Central memory CD8-positive, alpha-beta T cell (primary cell): ENCODE data around the gene TNPO1.

Experiments used
- ATAC-seq: fragments of 150-1000 bp; cut with Tn5 transposase; replicated peaks from 2 replicates; pipeline ENCODE4 v1.10.0; 2022; ENCODE audit warnings: mild to moderate bottlenecking, moderate FRiP score, moderate number of reproducible peaks; ENCODE audit not compliant: poor library complexity, severe bottlenecking; ENCODE audit errors: extremely low read depth
- DNase-seq, 2 donors: peaks; one replicate each; pipeline ENCODE4 v3.0.0; 2021; ENCODE audit warnings: low spot score in 2 of 2
- H3K27ac Mint-ChIP-seq: one replicate; pipeline ENCODE4 v1.8.0; 2022; ENCODE audit warnings: low read depth, mild to moderate bottlenecking, moderate library complexity, mixed read lengths
- H3K27me3 Mint-ChIP-seq: one replicate; pipeline ENCODE4 v1.8.0; 2022; ENCODE audit warnings: mixed read lengths
- H3K36me3 Mint-ChIP-seq: one replicate; pipeline ENCODE4 v1.8.0; 2022; ENCODE audit warnings: mild to moderate bottlenecking, moderate library complexity, mixed read lengths; ENCODE audit not compliant: insufficient read depth
- H3K4me1 Mint-ChIP-seq: one replicate; pipeline ENCODE4 v1.8.0; 2022; ENCODE audit warnings: mixed read lengths
- H3K4me3 Mint-ChIP-seq: one replicate; pipeline ENCODE4 v1.8.0; 2022; ENCODE audit warnings: mild to moderate bottlenecking, moderate library complexity, mixed read lengths
- H3K9me3 Mint-ChIP-seq: one replicate; pipeline ENCODE4 v1.8.0; 2022; ENCODE audit warnings: mixed read lengths

TNPO1 gene

GRCh38 chr5:72951671-72952468 lies 135.4 kb downstream of the TNPO1 start:
- DNase-seq (no peak), ATAC-seq (no peak)
- H3K4me1 Mint-ChIP-seq: peaks cover 16% of the 10 kb centered on the region
- H3K4me3 Mint-ChIP-seq: no peak overlapping the region
- H3K27ac Mint-ChIP-seq: no peak overlapping the region
- H3K36me3 Mint-ChIP-seq: peaks cover 12% of the 10 kb centered on the region
- H3K9me3 Mint-ChIP-seq: no peaks in the 10 kb centered on the region
- H3K27me3 Mint-ChIP-seq: peaks cover 56% of the 10 kb centered on the region

DNA sequence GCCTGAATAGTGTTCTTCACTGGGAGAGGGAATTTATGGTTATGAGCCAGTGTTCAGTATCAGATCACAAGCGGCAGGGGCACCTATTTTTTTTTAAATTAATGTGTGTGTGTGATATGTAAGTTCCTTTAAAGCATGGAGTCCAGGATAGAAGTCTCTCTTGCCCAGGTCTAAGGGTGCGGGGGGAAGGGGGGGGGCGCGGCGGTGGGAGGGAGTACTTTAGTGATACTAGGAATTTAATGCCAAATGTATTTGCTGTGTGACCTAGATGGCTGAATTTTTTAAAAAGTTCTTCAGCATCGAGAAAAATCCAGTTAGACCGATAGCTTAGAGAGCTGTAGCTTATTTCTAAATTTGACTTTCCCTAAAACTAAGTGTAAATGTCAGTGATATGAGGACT lies 137.9 kb downstream of the TNPO1 start:
- Mint-ChIP-seq H3K4me3 (no peak overlapping the region), H3K4me1 (peaks cover 21% of the 10 kb centered on the region), H3K9me3 (no peaks in the 10 kb centered on the region), H3K27ac (no peak overlapping the region), H3K36me3 (peaks cover 17% of the 10 kb centered on the region), H3K27me3 (peaks cover 52% of the 10 kb centered on the region)
- DNase-seq (no peak), ATAC-seq (no peak)

GRCh38 chr5:72955143-72955767 lies 138.8 kb downstream of the TNPO1 start:
- no peak for DNase-seq
- Mint-ChIP-seq H3K9me3 (no peaks in the 10 kb centered on the region), H3K4me3 (peak overlapping the region; percentile 92), H3K4me1 (peaks cover 21% of the 10 kb centered on the region), H3K27me3 (peaks cover 58% of the 10 kb centered on the region), H3K27ac (peak overlapping the region; percentile 90), H3K36me3 (peaks cover 17% of the 10 kb centered on the region)
- peak; percentile 20 for ATAC-seq

DNA sequence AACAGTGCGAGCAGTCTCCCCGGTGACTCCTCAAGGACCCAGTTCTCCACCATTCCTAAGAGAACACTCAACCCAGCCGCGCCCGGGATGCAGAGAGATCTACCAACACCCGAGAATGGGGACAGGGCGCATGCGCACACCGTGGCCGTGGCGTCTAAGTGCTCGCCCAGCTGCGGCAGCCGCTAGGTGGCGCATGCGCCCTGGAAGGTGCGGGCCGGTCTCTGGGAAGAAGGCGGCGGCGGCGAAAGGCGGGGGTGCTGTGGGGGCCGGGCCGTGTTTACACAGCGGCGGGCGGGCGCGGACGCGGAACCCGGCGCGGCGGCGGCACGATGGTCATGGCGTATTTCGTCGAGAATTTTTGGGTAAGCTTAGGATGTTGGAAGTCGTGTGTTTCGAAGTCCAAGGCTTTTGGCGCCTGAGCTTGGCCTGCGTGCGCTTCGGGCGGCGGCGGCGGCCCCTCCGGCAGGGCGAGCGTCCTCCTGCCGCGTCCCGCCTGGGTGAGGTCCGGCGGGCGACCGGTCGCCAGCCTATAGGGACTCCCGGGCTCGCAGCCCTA lies 139.4 kb downstream of the TNPO1 start, which contains the start of gene FCHO2:
Gene FCHO2, plus strand, starts transcription at position 274 of the 556 bp plus-strand sequence. Its CDS starts 56 bp downstream, at position 330.
- ATAC-seq (peak; percentile 90), DNase-seq (peak; percentile 84 to 95)
- peak within 1 kb of the TSS; percentile 90 for H3K27ac Mint-ChIP-seq
- H3K4me3 Mint-ChIP-seq: peak within 1 kb of the TSS; percentile 92
- H3K27me3 Mint-ChIP-seq: peaks cover 58% of the 10 kb centered on the region
- peaks cover 21% of the 10 kb centered on the region for H3K4me1 Mint-ChIP-seq
- H3K9me3 Mint-ChIP-seq: no peaks in the 10 kb centered on the region
- peaks cover 17% of the 10 kb centered on the region for H3K36me3 Mint-ChIP-seq

DNA sequence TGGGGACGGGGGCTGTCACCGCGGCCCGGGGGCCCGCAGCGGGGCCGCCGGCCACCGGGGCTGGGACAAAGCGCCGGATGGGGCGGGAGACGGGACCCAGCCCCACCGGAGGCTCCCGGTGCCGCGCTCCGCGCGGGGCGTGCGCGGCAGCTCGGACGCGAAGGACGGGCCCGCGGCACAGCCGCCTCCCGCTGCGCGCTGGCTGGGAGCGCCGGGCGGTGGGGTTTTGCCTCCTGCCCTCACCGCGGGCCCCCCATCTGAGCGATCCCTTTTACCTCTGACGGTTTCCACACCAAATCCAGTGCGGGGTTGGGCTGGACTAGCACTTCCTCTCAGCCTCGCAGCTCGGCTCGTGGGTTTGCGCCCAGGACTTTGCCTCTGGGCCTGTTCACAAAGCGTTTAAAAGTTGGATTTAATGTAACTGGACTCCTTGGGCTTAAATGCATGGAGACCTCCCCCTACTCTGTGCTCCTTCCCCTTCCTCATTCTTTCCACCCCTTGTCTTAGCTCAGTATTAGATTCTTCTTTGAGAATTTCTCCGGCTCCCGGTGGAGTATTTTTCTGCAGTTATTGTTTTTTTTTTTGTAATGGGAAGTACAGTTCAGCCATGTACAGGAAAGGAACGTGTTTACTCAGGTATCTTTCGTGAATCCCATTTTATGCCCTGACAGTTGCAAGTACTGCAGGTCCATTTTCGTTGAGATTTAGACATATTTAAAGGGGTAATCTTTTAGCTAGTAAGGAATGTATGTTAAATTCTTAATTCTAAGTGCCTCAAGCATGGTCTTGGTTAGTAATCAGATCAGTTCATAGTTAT lies 140.1 kb downstream of the TNPO1 start:
- H3K36me3 Mint-ChIP-seq: peaks cover 17% of the 10 kb centered on the region

GRCh38 chr5:72957337-72957736 lies 140.9 kb downstream of the TNPO1 start:
- H3K36me3 Mint-ChIP-seq: peaks cover 17% of the 10 kb centered on the region
- peaks cover 21% of the 10 kb centered on the region for H3K4me1 Mint-ChIP-seq
- H3K27ac Mint-ChIP-seq: no peak overlapping the region
- DNase-seq (no peak), ATAC-seq (no peak)
- no peaks in the 10 kb centered on the region for H3K9me3 Mint-ChIP-seq
- H3K27me3 Mint-ChIP-seq: peaks cover 58% of the 10 kb centered on the region
- H3K4me3 Mint-ChIP-seq: peak overlapping the region; percentile 92

More for the DNA sequence above, 140.1 kb downstream of the TNPO1 start:
- DNase-seq: no peak
- no peaks in the 10 kb centered on the region for H3K9me3 Mint-ChIP-seq
- H3K27me3 Mint-ChIP-seq: peaks cover 58% of the 10 kb centered on the region
- H3K27ac Mint-ChIP-seq: peak overlapping the region; percentile 90
- peak overlapping the region; percentile 92 for H3K4me3 Mint-ChIP-seq
- peak; percentile 50 for ATAC-seq
- peaks cover 21% of the 10 kb centered on the region for H3K4me1 Mint-ChIP-seq

- ATAC-seq (no peak), DNase-seq (no peak)
- Mint-ChIP-seq H3K27me3 (peaks cover 49% of the 10 kb centered on the region), H3K27ac (no peak overlapping the region), H3K4me1 (peaks cover 21% of the 10 kb centered on the region), H3K4me3 (no peak overlapping the region), H3K9me3 (no peaks in the 10 kb centered on the region), H3K36me3 (peaks cover 17% of the 10 kb centered on the region)
These were observed 142.8 kb downstream of the TNPO1 start for GRCh38 chr5:72959257-72959656.
